SH-SY5Y (cell line): ENCODE results near the gene AHRR.

Experiments
- GATA2 ChIP-seq: IDR thresholded peaks from 2 replicates; pipeline ENCODE4 v1.6.1; 2011; ENCODE audit warnings: mild to moderate bottlenecking, low read depth, low read length
- GATA3 ChIP-seq: IDR thresholded peaks from 2 replicates; pipeline ENCODE4 v1.6.1; 2011; ENCODE audit warnings: low read depth, mild to moderate bottlenecking, low read length, moderate library complexity

DNA sequence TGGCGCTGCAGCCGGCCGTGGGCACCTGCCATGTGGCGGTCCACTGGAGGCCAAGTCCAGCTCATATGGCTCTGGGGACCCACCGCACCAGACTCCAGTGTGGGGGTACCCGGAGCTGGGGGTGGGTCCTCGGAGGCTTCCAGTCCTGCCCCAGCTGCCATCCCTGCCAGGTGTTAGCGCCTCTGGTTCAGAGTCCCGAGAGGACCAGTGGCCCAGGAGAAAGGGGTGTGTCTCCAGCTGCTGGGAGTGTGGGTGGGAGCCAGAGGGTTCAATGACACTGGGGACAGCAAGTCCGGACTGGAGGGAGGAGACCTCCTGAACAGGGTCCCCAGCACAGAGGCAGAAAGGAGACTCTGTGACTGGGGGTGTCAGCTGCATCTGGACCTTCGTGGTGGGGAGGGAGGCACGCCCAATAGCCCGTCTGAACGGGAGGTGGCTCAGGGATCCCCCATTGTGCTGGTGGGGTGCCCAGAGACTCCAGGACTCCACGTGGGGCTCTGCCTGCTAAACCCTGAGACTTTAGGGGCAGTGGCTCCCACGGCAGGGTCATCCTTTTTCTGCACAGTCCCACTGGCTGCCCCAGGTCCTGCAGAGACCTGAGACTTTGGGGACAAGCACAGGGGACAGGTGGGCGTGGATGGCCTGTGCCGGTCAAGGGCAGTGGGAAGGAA, 2.4 kb upstream of the AHRR start:
- TF ChIP-seq GATA2 (no peak), GATA3 (no peak)
